Muscle layer of colon (tissue), 2 donors: ENCODE data around the gene CACNA2D3.

ENCODE experiments used
- H3K27ac ChIP-seq: one replicate; pipeline ENCODE4 v1.7.0; 2013; ENCODE audit warnings: low read depth, mild to moderate bottlenecking, low read length, moderate library complexity
- H3K27me3 ChIP-seq, 2 donors: one replicate each; pipeline ENCODE4 v1.7.0; 2013; ENCODE audit warnings: low read length in 2 of 2, mild to moderate bottlenecking in 2 of 2; ENCODE audit not compliant: insufficient read depth in 2 of 2, control insufficient read depth in 1 of 2
- H3K36me3 ChIP-seq: one replicate; pipeline ENCODE4 v1.7.0; 2013; ENCODE audit warnings: mild to moderate bottlenecking, low read length; ENCODE audit not compliant: insufficient read depth
- H3K4me1 ChIP-seq: one replicate; pipeline ENCODE4 v1.7.0; 2013; ENCODE audit warnings: mild to moderate bottlenecking, low read length; ENCODE audit not compliant: insufficient read depth
- H3K4me3 ChIP-seq, 2 donors: one replicate each; pipeline ENCODE4 v1.7.0; 2013; ENCODE audit warnings: low read length in 2 of 2, low read depth in 1 of 2, mild to moderate bottlenecking in 1 of 2, moderate library complexity in 1 of 2
- H3K9ac ChIP-seq: one replicate; pipeline ENCODE4 v1.7.0; 2013; ENCODE audit warnings: low read length
- H3K9me3 ChIP-seq: one replicate; pipeline ENCODE4 v1.7.0; 2013; ENCODE audit warnings: mild to moderate bottlenecking, low read length
- donor health status: abdominal sarcoma.
- donor health status: Adenocarcinoma of cecum.

CACNA2D3 gene

DNA sequence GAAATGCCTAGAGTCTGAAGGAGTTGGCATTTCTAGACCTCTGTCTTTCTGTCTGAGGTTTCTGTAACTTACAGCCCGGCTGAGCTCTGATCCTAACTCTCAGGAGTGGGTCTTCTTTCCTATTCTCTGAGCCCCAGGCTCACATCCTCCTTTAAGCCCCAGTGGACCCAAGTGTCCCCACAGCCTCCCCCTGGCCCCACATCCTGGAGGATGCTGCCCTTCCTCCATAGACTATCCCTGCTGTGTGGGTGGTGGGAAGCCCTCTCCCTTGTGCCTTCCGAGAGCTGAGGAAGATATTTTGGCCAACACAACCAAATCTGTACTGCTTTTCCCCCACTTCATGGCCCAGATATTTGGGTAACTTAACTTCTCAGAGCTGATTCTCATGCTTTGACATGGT lies 654.2 kb downstream of the CACNA2D3 start:
- no peak overlapping the region for H3K4me3 ChIP-seq
- no peaks in the 10 kb centered on the region for H3K9me3 ChIP-seq
- no peak overlapping the region for H3K27ac ChIP-seq
- H3K27me3 ChIP-seq, result no peaks in the 10 kb centered on the region
- H3K36me3 ChIP-seq, result no peaks in the 10 kb centered on the region
- H3K9ac ChIP-seq, result no peak overlapping the region
- H3K4me1 ChIP-seq, result peaks cover 11% of the 10 kb centered on the region

DNA sequence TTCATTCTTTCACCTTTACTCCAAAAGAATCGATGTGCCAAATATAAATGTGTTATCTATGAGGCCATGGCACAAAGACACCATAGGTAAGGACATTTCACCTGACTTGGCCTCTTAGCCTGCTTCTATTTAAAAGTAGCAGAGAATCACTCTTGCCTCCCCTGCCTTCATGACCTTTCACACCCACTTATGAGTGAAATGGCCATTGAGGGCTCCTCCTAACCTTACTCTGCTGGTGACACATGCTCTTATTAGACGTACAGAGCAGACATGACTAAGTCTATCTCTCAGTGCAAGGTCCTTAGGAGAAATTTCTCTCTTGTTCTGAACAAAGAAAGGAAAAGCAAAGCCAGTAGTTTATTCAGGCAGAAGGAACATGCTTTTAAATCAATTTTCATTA lies 654.8 kb downstream of the CACNA2D3 start:
- Histone ChIP-seq H3K4me3 (no peak overlapping the region), H3K9ac (no peak overlapping the region), H3K36me3 (no peaks in the 10 kb centered on the region), H3K4me1 (peaks cover 11% of the 10 kb centered on the region), H3K27ac (no peak overlapping the region), H3K27me3 (no peaks in the 10 kb centered on the region), H3K9me3 (no peaks in the 10 kb centered on the region)

DNA sequence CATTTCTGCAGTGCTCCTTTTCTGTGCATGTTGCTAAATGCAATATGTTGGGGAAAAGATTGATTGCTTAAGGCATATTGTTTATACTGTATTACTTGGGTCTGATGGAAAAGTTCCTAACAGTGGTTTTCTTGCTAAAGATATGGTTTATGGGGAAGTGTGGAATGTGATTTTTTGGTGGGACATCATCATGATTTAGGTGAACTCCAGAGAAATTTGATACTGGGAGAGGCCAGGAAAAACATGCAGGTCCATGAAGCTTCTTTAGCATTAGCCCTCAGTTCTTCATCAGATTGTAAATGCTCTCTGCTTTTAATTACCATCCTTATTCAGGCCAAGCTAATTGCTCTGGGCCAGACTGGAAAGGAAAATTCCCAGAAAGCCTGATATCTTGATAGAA lies 658.0 kb downstream of the CACNA2D3 start:
- H3K9ac ChIP-seq, result no peak overlapping the region
- no peaks in the 10 kb centered on the region for H3K9me3 ChIP-seq
- H3K27me3 ChIP-seq, result no peaks in the 10 kb centered on the region
- H3K4me1 ChIP-seq, result no peaks in the 10 kb centered on the region
- H3K4me3 ChIP-seq, result no peak overlapping the region
- H3K27ac ChIP-seq, result no peak overlapping the region
- H3K36me3 ChIP-seq, result no peaks in the 10 kb centered on the region

- Histone ChIP-seq H3K36me3 (no peaks in the 10 kb centered on the region), H3K27ac (no peak overlapping the region), H3K27me3 (no peaks in the 10 kb centered on the region), H3K9ac (no peak overlapping the region), H3K4me3 (no peak overlapping the region), H3K9me3 (no peaks in the 10 kb centered on the region), H3K4me1 (no peaks in the 10 kb centered on the region)
Observed at GRCh38 chr3:54781728-54782127, 659.4 kb downstream of the CACNA2D3 start.

DNA sequence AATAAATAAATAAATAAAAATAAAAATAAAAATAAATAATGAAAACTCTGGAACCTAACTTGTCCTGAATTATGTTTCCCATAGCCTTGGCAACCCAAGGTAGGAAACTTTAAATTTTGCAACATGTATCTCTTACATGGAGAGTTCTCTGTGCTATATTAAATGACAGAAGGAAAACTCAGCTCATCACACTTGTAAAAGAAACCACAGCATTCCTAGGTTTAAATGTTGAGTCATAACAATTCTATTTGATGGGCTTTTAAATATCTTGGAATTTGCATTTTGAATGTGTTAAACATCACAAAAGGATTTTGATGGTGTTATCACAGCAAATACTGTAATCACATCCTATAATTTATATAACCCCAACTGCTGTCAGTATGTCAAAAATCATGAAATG lies 661.3 kb downstream of the CACNA2D3 start:
- Histone ChIP-seq H3K9ac (no peak overlapping the region), H3K27me3 (no peaks in the 10 kb centered on the region), H3K9me3 (no peaks in the 10 kb centered on the region), H3K36me3 (no peaks in the 10 kb centered on the region), H3K27ac (no peak overlapping the region), H3K4me1 (no peaks in the 10 kb centered on the region), H3K4me3 (no peak overlapping the region)

DNA sequence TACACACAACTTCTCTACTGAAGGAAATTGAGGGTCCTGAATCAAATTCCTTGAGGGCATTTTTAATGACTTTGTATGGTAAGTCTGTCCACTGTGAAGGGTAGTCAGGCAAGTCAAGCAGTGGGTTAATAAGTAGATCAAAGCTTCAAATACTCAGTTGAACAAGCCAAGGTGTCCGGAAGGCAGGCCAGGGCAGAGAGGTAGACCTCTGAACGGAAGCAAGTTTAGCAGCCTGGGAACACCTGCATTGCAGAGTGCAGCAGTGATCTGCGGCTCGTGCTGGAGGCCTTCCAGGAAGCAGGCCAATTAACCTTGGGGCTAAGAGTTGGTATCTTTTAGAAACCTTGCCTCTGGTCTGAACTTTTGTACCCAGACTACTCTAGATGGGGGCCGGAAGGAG lies 661.7 kb downstream of the CACNA2D3 start:
- Histone ChIP-seq H3K4me1 (no peaks in the 10 kb centered on the region), H3K9ac (no peak overlapping the region), H3K4me3 (no peak overlapping the region), H3K36me3 (no peaks in the 10 kb centered on the region), H3K9me3 (no peaks in the 10 kb centered on the region), H3K27ac (no peak overlapping the region), H3K27me3 (no peaks in the 10 kb centered on the region)

DNA sequence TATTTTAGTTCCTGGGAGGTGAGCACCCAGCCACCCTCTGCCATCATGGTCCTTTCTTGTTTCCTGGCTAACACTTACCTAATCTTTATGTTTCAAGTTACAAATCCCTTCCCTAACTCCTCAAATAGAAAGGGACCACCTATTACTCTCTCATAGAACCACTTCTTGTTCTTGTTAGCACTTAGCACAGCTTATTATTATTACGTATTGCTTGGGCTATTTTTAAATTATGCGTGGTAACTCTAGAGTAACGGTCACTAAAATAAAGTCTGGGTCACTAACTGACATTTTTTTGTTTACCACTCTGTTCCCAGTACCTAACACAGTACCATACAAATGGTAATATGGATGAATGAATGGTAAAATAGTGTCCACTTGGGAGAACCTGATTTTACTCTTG lies 663.6 kb downstream of the CACNA2D3 start:
- no peaks in the 10 kb centered on the region for H3K9me3 ChIP-seq
- H3K27ac ChIP-seq, result no peak overlapping the region
- H3K9ac ChIP-seq, result no peak overlapping the region
- no peak overlapping the region for H3K4me3 ChIP-seq
- peaks cover 7% of the 10 kb centered on the region for H3K4me1 ChIP-seq
- H3K27me3 ChIP-seq, result no peaks in the 10 kb centered on the region
- H3K36me3 ChIP-seq, result no peaks in the 10 kb centered on the region

DNA sequence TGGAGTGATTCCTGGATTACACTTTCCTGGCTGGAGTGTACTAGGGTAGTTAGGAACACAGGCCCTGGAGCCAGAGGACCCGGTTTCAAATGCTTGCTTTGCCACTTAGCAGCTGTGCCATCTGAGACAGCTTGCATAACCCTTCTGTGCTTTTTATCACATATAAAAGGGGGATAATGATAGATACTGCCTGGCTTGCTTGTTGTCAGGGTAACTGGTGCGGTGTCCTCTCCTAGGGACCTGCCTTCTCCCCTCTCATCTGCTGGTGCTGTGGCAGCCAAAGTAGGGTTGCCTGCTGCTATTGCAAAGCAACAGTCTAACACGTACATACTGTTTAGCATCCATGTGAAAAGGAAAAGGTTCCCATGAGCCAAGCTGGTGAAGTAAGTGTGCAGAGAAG lies 667.7 kb downstream of the CACNA2D3 start:
- Histone ChIP-seq H3K36me3 (no peaks in the 10 kb centered on the region), H3K4me1 (peaks cover 7% of the 10 kb centered on the region), H3K9ac (no peak overlapping the region), H3K4me3 (no peak overlapping the region), H3K27me3 (no peaks in the 10 kb centered on the region), H3K27ac (no peak overlapping the region), H3K9me3 (no peaks in the 10 kb centered on the region)

DNA sequence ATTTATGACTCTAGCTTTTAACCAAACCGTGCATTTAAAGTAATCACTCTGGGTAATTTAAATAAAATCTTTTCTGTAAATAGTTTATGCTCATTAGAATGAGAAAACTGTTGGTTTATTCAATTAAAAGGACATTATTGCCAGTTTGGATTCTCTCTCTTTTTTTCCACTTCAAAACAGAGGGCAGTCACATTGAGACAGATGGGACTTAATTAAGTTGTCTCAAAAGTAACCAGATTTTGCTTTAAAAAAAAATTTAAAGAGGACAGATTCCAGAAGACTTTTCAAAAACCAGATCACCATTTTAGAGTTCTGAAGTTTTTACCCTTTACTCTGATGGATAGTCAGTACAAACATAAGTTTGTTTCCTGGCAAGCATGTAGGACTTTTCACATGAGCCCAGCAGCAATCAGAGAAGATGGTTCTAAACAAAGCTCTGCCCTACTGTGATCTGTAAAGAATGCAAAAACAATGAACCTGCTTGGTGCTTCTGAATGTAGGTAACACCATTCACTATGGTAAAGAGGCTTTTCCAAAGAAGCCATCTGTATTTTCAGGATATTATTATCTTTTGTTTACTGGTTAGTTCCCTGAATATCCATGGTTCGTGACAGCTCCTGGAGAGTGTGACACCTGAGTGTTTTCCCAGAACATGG lies 669.3 kb downstream of the CACNA2D3 start:
- H3K9me3 ChIP-seq, result no peaks in the 10 kb centered on the region
- no peak overlapping the region for H3K9ac ChIP-seq
- H3K27me3 ChIP-seq, result no peaks in the 10 kb centered on the region
- peaks cover 7% of the 10 kb centered on the region for H3K4me1 ChIP-seq
- H3K36me3 ChIP-seq, result no peaks in the 10 kb centered on the region
- H3K4me3 ChIP-seq, result no peak overlapping the region
- no peak overlapping the region for H3K27ac ChIP-seq

- peaks cover 7% of the 10 kb centered on the region for H3K4me1 ChIP-seq
- H3K9ac ChIP-seq, result no peak overlapping the region
- H3K36me3 ChIP-seq, result no peaks in the 10 kb centered on the region
- H3K4me3 ChIP-seq, result no peak overlapping the region
- no peaks in the 10 kb centered on the region for H3K27me3 ChIP-seq
- no peak overlapping the region for H3K27ac ChIP-seq
- no peaks in the 10 kb centered on the region for H3K9me3 ChIP-seq
Observed at GRCh38 chr3:54792584-54792983, 670.2 kb downstream of the CACNA2D3 start.

- H3K9me3 ChIP-seq, result no peaks in the 10 kb centered on the region
- no peak overlapping the region for H3K9ac ChIP-seq
- H3K36me3 ChIP-seq, result no peaks in the 10 kb centered on the region
- H3K4me3 ChIP-seq, result no peak overlapping the region
- H3K4me1 ChIP-seq, result peaks cover 7% of the 10 kb centered on the region
- no peak overlapping the region for H3K27ac ChIP-seq
- H3K27me3 ChIP-seq, result no peaks in the 10 kb centered on the region
Observed at GRCh38 chr3:54793171-54793570, 670.8 kb downstream of the CACNA2D3 start.

DNA sequence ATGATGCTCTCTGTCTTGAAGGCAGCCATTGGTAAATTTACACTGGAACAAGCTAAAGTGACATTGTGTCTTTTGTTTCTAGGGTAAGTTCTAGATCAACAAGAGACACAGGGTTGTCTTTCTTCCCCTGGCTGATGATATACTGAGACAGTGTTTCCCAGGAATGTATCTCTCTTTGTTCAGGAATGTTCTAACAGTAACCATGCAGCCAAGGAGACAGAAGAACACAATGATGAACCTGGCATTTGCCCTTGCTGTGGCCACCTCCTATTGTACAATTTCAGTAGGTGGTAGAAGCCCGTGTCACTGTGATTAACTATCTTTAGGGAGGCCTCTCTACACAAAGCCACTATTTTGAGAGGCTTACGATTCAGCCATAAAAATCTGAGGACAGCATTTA lies 674.8 kb downstream of the CACNA2D3 start:
- H3K36me3 ChIP-seq, result no peaks in the 10 kb centered on the region
- no peaks in the 10 kb centered on the region for H3K9me3 ChIP-seq
- no peak overlapping the region for H3K27ac ChIP-seq
- H3K27me3 ChIP-seq, result no peaks in the 10 kb centered on the region
- H3K9ac ChIP-seq, result no peak overlapping the region
- no peaks in the 10 kb centered on the region for H3K4me1 ChIP-seq
- no peak overlapping the region for H3K4me3 ChIP-seq
